Stimulated activated CD4-positive, alpha-beta T cell treated with anti-CD3 and anti-CD28 coated beads, Interleukin-12 subunit alpha, Interleukin-12 subunit beta, amount 100 ng/mL, for 48 hours (primary cell): ENCODE results near the gene PLAAT2.
"Not testable (repeated sequence)": the region's sequence is repeated elsewhere in the genome, so short reads cannot be mapped to it uniquely, and the experiment has no call there.

Experiments used
- DNase-seq, 3 donors: peaks; one replicate each; pipeline ENCODE4 v3.0.0-alpha.2; 2020; ENCODE audit warnings: low read depth in 2 of 3, low spot score in 1 of 3

The PLAAT2 gene

DNA sequence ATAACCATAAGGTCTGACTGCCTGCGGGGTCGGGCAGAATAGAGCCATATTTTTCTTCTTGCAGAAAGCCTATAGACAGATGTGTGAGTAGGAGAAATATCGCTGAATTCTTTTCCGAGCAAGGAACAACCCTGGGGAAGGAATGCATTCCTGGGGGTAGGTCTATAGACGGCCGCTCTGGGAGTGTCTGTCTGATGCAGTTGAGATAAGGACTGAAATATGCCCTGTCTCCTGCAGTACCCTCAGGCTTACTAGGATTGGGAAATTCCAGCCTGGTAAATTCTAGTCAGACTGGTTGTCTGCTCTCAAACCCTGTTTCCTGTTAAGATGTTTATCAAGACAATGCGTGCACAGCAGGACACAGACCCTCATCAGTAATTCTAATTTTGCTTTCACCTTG, 18.0 kb upstream of the PLAAT2 start:
- not testable (repeated sequence) for DNase-seq

DNA sequence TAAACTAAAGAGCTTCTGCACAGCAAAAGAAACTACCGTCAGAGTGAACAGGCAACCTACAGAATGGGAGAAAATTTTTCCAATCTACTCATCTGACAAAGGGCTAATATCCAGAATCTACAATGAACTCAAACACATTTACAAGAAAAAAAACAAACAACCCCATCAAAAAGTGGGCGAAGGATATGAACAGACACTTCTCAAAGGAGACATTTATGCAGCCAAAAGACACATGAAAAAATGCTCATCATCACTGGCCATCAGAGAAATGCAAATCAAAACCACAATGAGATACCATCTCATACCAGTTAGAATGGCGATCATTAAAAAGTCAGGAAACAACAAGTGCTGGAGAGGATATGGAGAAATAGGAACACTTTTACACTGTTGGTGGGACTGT, 15.7 kb upstream of the PLAAT2 start:
- DNase-seq, result not testable (repeated sequence)

DNA sequence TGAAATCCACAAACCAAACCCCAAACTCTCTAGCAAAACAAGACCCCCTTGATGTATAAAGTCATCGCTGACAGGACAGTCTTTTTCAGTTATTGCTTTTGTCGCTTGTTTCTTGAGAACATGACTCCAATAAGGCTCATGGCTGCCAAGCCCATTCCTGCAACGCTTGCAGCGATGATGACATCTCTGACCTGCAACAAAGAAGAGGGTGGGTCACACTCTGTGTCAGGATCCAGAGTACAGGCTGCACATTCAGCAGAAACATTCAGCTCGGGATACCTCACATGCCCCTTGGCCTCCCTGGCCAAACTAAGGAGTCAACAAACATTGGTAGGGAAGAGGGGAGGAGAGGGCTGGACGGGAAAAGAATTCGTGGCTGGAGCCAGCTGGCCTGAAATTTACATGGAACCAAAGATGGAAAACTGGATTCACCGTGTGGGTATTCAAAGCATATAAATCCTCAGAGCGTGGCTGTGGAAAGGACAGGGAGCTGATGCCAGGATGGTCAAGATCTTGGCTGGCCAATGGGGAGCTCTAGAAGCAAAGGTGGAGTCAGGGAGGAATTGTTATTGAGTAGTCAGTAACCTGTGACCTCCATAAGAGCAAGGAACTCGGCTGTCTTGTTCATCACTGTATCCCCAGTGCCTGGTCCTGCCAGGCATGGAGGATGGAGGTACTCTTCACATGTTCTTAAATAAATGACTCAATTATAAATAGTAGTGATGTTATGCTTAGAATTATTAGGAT, 11.8 kb upstream of the PLAAT2 start:
- no peak for DNase-seq

DNA sequence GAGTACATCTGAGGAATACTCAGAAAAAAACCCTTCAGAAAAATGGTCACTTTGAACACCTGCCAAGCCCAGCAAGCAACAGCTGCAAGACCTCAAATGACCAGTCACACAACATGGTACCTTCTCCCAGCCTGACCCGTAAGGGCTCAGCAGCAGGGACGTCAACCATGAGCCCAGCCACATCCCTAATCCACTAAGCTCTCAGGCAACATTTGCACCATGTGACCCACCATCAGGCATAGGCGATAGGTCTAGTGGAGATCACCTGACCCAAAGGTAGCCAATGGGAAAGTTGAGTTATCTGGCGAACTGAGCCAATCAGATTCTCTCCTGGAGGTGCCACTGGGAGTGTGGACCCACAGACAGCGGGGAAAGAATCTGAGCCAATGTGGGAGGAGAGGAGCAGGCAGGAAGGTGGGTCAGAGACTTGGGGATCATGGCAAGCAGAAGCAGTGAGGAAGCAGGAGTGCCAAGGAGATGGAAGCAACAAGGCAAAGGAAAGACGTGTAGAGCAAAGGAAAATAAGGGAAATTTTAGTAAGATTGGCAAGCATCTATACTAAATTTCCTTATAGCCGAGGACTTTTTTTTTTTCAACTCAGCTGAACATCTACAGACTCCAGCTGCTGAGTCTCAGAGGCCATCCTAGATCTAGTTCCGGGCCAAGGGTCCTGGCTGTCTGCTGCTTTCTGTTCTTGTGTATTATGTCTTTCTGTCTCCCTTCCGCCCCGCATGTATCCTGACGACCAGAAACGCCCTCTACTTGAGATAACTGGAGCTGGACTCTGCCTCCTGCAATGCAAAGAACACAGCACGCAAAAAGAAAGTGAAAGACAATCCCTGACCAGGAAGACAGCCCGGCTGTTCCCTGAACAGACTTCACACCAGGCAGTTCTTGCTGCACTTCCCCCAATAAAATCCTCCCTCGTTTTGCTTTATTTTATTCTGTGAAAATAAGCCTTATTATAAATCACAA, 11.0 kb upstream of the PLAAT2 start:
- DNase-seq, result no peak

DNA sequence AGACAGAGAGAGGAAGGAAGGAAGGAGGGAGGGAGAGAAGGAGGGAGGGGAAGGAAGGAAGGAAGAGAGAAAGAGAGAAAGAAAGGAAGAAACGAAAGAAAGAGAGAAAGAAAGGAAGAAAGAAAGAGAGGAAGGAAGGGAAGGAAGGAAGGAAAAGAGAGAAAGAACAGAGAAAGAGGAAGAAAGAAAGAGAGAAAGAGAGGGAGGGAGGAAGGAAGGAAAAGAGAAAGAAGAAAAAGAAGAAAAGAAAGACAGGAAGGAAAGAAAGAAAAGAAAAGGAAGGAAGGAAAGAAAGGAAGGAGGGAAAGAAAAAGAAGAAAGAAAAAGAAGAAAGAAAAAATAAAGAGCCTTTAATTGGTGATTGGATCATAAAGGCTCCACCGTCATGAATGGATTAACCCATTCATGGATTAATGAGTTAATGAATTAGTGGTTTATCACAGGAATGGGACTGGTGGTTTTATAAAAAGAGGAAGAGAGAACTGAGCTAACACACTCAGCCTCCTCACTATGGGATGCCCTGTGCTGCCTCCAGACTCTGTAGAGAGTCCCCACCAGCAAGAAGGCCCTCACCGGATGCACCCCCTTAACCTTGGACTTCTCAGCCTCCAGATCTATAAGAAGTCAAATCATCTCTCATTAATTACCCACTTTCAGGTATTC, 9.0 kb upstream of the PLAAT2 start:
- DNase-seq, result no peak

DNA sequence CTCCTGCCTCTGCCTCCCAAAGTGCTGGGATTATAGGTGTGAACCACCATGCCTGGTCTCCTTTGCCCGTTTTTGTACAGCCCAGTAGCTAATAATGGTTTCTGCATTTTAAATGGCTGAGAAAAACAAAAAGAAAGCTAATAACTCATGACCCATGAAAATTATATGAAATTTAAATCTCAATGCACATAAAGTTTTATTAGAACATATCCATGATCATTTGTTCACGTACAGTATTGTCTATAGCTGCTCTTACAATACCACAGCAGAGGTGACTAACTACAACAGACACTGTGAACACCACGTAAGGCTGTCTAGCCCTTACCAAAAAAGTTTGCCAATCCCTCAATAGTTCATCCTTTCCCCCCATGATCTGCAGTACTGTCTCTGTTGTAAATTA, 6.4 kb upstream of the PLAAT2 start:
- DNase-seq, result no peak

DNA sequence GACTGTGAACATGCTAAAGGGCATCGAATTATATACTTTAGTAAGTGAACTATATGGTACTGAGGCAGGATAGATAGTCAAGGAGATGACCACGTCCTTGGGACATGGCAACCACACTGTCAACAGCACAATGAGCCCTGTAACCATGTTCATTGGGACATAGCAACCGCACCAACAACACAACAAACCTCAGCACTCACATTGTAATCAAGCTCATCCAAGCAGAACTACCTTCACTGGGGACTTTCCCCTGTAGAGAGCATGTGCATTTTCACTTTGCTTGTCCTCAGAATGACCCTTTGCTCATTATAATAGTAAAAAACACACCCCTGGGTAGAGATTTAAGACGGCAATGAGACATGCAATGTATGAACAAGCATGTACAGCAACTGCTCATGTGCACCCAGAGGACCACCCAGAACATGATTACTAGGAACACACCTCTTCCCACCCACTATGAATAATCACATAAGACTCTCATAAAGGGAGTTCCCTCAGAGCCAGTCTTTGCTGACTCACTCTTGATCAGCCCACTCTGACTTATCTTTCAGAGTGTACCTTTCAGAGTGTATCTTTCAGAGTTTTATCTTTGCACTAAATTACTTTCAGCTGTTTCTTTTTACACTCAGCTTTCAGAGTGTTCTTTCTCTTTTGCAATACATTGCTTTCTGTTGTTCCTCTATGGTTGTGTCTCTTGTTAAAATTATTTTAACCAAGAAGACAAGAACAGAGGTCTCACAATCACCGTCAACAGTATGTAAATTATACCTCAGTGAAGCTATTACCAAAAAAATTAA, 4.1 kb upstream of the PLAAT2 start:
- peak in 1 of 3 donors; percentile 52 for DNase-seq

DNA sequence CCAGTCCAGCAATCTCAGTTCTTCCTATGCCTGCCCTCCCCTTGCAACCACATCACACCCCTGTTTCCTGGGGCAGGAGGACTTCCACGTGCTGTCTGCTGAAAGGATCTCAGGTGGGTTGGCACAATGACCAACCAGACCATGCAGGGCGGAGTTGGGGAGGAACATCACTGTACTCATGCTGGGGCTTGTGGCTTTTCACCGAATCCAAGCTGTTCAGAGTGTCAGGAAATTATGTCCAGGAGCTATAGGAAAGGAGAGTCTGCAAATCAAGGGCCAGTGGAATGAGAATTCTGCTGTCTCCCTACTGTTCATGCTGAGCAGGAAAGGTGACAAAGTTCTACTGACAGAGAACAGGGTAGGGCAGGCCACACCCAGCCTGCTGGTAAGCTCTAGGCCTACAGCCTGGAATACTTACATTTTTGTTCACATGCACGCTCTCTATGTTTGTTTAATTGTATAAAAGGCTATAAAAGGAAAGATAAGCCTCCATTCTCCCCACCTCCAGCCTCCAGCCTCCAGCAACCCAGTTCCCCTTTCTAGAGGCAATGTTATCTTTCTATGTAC, 1.7 kb upstream of the PLAAT2 start:
- DNase-seq, result no peak

DNA sequence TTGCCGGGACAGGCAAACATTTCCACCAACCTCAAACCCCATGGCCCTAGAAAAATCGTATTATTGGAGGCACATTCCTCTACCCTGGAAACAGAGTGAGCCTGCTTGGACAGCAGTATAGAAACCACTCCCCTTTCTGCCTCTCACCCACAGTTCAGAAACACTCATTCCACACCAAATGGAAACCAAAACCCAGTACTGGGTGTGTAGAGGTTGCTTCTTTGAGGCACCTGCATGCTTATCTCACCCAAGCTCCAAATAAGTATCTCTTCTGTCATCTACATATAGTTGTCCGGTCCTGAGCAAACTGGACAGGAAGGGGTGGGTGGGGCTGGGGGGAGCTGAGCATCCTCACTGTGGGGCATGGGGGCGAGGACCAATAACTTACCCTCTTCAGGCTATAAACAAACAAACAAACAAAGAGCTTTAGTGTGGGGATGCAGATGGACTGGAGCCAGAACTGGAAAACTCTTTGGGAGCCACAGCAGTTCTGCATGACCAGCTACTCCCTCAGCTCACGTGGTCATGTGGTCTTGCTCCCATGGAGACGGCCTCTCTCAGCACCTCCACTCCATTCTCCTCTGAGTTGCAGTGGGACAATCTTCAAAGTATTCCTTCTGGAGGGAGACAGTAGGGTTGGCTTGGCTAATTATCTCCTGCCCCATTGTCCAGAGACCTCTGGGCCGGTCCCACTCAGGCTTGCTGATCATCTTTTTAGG, 1.0 kb upstream of the PLAAT2 start:
- DNase-seq, result peak in 1 of 3 donors; percentile 35

DNA sequence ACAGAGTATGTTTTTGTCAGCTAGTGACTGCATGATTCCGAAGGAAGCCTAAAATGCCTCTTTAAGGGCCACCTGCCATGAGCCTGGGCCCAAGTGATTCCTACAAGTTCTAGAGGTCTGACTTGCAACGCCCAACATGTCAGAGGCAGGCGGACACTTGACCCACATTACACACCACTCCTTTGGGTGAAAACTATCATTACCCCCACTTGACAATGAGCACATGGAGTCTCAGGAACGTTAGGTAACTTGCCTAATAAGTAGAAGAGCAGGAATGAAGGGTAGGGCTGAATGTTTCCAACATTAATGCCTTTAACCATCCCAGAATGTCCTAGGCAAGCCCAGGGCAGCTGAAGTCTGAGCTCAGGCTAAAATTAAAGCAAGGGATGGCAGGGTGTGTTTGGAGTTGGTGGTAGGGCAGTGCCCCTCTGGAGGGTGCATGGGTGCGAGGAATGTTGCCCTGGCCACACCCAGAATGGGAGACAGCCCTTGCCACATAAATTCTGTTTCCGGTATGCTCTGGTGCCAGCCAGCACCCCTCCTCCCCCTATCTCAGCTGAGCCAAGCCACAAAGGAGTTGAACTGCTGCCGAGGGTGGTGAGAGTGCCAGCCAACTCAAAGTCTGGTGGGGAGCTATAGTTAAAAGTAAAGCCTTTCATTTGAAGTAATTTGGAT, 2.5 kb downstream of the PLAAT2 start:
- DNase-seq, result no peak

DNA sequence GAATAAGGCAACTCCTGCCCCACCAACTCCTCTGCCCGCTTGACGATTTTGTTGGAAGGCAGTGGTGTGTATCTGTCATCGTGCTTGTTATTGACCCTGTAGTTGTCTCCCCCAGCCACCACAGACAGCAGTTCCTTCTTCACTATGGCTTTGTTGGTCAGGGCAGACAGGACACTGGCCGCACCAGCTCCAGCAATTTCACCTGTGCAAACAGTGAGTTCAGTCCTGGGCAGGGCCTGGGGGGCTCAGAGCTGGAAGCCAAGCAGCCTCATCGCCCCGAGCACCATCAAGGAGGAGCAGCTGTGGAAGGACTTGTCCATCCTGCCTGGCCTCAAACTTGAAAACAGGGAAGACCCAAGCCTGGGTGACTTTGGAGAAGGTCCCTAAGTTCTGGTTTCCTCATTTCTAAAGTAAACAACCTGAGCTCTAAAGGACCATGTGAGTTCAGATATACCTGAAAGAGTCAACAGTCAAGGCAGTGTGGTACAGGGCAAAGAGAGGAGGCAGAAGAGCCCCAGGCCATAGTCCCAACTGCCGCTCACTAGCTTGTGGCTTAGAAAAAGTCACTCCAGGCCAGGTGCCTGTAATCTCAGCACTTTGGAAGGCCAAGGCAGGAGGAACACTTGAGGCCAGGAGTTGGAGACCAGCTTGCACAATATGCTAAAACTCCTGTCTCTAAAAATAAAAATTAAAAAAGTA, 4.6 kb downstream of the PLAAT2 start:
- no peak for DNase-seq

DNA sequence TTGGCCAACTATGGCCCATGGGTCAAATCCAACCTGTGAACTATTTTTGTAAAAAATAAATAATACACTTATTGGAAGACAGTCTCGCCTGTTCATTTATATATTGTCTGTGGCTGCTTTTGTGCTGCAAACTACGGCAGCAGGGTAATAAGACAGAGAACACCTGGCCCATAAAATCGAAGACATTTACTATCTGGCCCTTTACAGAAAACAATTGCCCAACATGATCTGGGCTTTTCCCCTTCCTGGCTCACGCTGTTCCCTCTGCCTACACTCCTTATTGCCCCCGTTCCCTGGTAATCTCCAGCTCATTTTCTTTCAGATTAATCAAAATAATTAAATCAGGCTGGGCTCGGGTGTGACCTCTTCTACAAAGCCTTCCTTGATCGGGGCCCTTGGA, 5.6 kb downstream of the PLAAT2 start:
- no peak for DNase-seq

DNA sequence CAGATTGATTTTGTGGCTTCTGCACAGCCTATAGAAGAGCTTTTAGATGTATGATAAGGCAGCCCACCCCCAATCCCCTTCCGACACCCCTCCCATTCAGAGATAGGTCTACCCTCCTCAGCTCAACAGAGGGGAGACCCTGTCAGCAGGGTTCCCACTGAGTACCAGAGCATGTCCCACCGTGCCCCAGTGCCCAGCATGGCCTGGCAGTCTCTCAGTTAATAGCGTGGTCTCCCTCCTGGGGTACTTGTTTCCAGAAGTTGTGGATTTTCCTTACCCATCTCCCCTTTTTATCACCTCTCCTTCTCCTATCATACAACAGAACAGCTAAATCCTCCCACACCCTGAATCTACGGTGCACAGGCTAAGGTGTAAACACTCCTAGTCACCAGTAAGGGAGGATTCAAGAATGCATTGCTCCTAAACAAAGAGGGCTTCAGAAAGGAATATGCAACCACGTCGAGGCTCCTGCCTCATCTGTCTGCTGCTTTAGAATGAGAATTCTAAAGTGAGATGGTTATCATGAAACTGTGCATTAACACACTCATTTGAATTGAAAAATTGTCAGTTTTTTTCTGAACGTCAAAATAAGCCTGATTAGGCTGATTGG, 6.7 kb downstream of the PLAAT2 start:
- DNase-seq, result no peak

DNA sequence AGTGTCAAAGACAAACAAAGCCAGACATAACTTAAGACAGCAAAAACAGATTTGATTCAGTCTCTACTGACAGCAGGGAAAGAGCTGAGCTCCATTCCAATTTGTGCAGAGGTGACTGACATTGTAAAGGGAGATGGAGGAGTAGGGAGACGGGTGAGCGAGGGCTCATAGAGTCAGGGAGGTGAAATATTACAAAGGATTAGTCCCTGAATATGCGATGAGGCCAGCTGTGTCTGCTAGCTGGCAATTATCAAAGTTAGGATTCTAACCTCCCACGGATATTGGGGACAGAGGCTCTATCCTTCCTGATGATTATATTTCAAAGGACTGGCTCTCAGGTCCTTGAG, 8.3 kb downstream of the PLAAT2 start:
- no peak for DNase-seq

DNA sequence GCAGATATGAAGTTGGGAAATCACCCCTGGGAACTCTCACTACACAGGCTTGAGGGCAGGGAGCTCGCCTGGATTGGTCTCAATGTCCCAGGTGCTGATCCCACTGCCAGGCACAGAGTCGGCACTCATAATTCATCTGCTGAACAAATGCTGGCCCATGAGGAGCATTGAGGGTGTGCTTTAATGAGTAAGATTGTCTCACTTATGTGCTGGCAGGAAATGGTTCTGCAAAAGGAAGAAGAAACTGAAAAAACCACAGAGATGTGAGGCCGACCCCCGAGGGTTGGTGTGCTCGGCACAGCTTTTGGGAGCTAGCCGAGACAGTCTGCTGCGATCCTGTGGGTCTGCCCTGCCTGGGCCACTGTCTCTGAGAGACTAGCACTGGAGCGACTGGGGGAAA, 9.4 kb downstream of the PLAAT2 start:
- DNase-seq, result peak in 1 of 3 donors; percentile 38

DNA sequence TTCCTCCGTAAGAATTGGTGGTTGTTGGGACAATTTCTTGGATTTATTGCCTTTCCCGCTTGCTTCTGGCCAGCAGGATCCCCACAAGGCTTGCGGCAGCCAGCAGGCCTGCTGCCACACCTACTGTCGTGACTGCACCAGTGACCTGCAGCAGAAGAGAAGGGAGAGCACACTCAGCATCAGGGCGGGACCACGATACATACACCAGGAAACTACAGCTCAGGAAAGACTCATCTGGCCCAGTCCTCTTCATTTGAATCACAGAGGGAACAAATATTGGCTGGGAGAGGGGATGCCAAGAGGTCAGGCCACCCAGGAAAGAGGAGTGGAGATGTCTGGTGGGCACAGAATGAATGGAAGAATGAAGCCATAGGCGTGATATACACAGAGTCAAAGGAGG, 10.3 kb downstream of the PLAAT2 start:
- DNase-seq, result no peak

DNA sequence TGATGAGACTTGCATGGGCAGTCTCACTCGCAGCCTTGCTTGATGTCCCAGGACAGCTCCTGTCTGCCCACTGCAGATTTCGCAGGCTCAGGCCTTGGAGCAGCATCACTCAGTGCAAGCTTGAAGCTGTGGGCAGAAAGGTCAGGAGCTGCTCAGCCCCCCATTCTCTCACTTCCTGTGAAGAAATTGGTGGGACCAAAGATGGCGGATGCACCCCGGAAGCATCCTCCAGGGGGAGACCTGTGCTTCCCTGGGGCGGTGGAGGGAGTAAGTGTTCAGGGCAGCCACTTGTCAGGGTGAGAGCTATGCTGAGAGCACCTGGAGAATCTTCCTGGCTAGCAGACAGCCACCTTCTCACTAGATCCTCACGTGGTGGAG, 11.3 kb downstream of the PLAAT2 start:
- DNase-seq, result no peak

DNA sequence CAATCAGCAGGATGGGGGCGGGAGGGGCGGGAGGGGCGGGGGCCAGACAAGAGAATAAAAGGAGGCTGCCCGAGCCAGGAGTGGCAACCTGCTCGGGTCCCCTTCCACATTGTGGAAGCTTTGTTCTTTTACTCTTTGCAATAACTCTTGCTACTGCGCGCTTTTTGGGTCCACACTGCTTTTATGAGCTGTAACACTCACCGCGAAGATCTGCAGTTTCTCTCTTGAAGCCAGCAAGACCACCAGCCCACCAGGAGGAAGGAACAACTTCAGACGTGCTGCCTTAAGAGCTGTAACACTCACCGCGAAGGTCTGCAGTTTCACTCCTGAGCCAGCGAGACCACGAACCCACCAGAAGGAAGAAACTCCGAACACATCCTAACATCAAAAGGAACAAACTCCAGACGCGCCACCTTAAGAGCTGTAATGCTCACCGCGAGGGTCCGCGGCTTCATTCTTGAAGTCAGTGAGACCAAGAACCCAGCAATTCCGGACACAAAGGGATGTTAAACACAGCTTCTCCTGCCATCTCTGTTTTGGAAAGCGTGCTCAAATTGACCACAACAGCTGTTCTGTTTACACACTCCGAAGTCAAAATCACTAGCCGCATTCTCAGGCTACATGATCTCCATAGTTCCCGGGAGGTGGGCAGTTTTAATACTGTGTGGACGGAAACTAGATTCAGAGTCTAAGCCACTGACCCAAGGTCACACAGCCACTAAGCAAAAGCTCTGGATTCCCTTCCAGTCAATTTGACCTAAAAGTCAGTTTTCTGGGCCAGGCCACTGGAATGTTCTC, 11.9 kb downstream of the PLAAT2 start:
- DNase-seq, result no peak
